KBM-7 (cell line): ENCODE results near the gene TNFRSF19.

ENCODE experiments used
- DNase-seq: peaks from one replicate; pipeline ENCODE4 v3.0.0-alpha.2; 2015
- in situ Hi-C: fragments of 300-500 bp; cut with MboI; formaldehyde crosslinking; loops from 2 replicates; pipeline ENCODE4 v1.14.3; 2020; ENCODE audit warnings: low sequenced_read_pairs, low pct_unique_long_range_greater_than_20kb, mixed read lengths

Gene TNFRSF19

GRCh38 chr13:23620211-23620610, 50.0 kb downstream of the TNFRSF19 start:
- DNase-seq: no peak
- in situ Hi-C loops: no loop called here

- no peak for DNase-seq
- in situ Hi-C loops: no loop called here
Measured at GRCh38 chr13:23620613-23621315, 50.6 kb downstream of the TNFRSF19 start.

- DNase-seq: no peak
- in situ Hi-C loops: no loop called here
Measured at GRCh38 chr13:23621316-23621645, 51.1 kb downstream of the TNFRSF19 start.

- no peak for DNase-seq
- in situ Hi-C loops: no loop called here
Measured at GRCh38 chr13:23622985-23623384, 52.8 kb downstream of the TNFRSF19 start.

- in situ Hi-C loops: no loop called here
Measured at GRCh38 chr13:23623394-23623793, 53.2 kb downstream of the TNFRSF19 start.

GRCh38 chr13:23626700-23627099, 56.5 kb downstream of the TNFRSF19 start:
- in situ Hi-C loops: no loop called here

More at GRCh38 chr13:23623394-23623793, 53.2 kb downstream of the TNFRSF19 start:
- no peak for DNase-seq

GRCh38 chr13:23627410-23627809, 57.2 kb downstream of the TNFRSF19 start:
- in situ Hi-C loops: no loop called here
- no peak for DNase-seq

More at GRCh38 chr13:23626700-23627099, 56.5 kb downstream of the TNFRSF19 start:
- no peak for DNase-seq

- in situ Hi-C loops: no loop called here
- no peak for DNase-seq
Measured at GRCh38 chr13:23628250-23628649, 58.0 kb downstream of the TNFRSF19 start.

- in situ Hi-C loops: no loop called here
- DNase-seq: no peak
Measured at GRCh38 chr13:23628765-23629565, 58.8 kb downstream of the TNFRSF19 start.

GRCh38 chr13:23629566-23630272, 59.5 kb downstream of the TNFRSF19 start:
- in situ Hi-C loops: no loop called here

GRCh38 chr13:23630349-23631093, 60.3 kb downstream of the TNFRSF19 start:
- no peak for DNase-seq
- in situ Hi-C loops: no loop called here

More at GRCh38 chr13:23629566-23630272, 59.5 kb downstream of the TNFRSF19 start:
- no peak for DNase-seq

GRCh38 chr13:23631311-23632047, 61.3 kb downstream of the TNFRSF19 start:
- in situ Hi-C loops: no loop called here
- DNase-seq: no peak

GRCh38 chr13:23632048-23632582, 61.9 kb downstream of the TNFRSF19 start:
- DNase-seq: no peak
- in situ Hi-C loops: no loop called here

- in situ Hi-C loops: no loop called here
- DNase-seq: no peak
Measured at GRCh38 chr13:23632741-23633140, 62.5 kb downstream of the TNFRSF19 start.

GRCh38 chr13:23634897-23635296, 64.7 kb downstream of the TNFRSF19 start:
- in situ Hi-C loops: no loop called here
- no peak for DNase-seq

GRCh38 chr13:23636360-23636759, 66.1 kb downstream of the TNFRSF19 start:
- in situ Hi-C loops: no loop called here
- no peak for DNase-seq

- DNase-seq: no peak
- in situ Hi-C loops: no loop called here
Measured at GRCh38 chr13:23637829-23638228, 67.6 kb downstream of the TNFRSF19 start.

- no peak for DNase-seq
Measured at GRCh38 chr13:23639674-23640073, 69.5 kb downstream of the TNFRSF19 start.

More at GRCh38 chr13:23639674-23640073, 69.5 kb downstream of the TNFRSF19 start:
- in situ Hi-C loops: no loop called here
